SK-N-SH (cell line): ENCODE data around the gene LPP.

Experiments used
- CTCF ChIP-seq: fragments of 200-600 bp; sonication (generic); IDR thresholded peaks from 2 replicates; pipeline ENCODE4 v1.6.1; 2017; ENCODE audit warnings: antibody characterized with exemption, mild to moderate bottlenecking, moderate library complexity
- ELF1 ChIP-seq: IDR thresholded peaks from 2 replicates; pipeline ENCODE4 v1.4.0; 2012
- EP300 ChIP-seq, 2 experiments: IDR thresholded peaks; 2 replicates each; pipeline versions ENCODE4 v1.4.0 to v1.6.1; 2012; ENCODE audit warnings: borderline replicate concordance in 1 of 2, low read depth in 1 of 2, low read length in 1 of 2
- EZH2phosphoT487 ChIP-seq: fragments of 200-600 bp; sonication (generic); IDR thresholded peaks from 2 replicates; pipeline ENCODE4 v1.6.1; 2017; ENCODE audit warnings: low read depth, mixed run types, mild to moderate bottlenecking, antibody characterized with exemption, moderate library complexity, borderline replicate concordance
- JUND ChIP-seq: IDR thresholded peaks from 2 replicates; pipeline ENCODE4 v1.4.0; 2012
- REST ChIP-seq: IDR thresholded peaks from 2 replicates; pipeline ENCODE4 v1.6.1; 2012; ENCODE audit warnings: mild to moderate bottlenecking, low read depth, low read length, moderate library complexity
- TEAD4 ChIP-seq: IDR thresholded peaks from 2 replicates; pipeline ENCODE4 v1.4.0; 2012; ENCODE audit warnings: mild to moderate bottlenecking, borderline replicate concordance; ENCODE audit not compliant: insufficient read depth

GRCh38 chr3:188149587-188149986 lies 4.4 kb upstream of the LPP start:
- TF ChIP-seq EP300 (IDR thresholded peaks at IDR 0.05; ENCODE audit: borderline replicate concordance in 1 of 2, low read depth in 1 of 2, low read length in 1 of 2): no peak
- TF ChIP-seq CTCF: no peak
- no peak for TF ChIP-seq TEAD4
- TF ChIP-seq REST: no peak
- no peak for TF ChIP-seq EZH2phosphoT487
- no peak for TF ChIP-seq ELF1
- TF ChIP-seq JUND: no peak
